ENCODE measurements around the gene IL18RAP.

Gene IL18RAP

GRCh38 chr2:102392942-102393341, 30.0 kb upstream of the IL18RAP start:
- TF ChIP-seq POLR2AphosphoS5 (IDR thresholded peaks at IDR 0.05; ENCODE audit: low read depth): no peak
- no peak for TF ChIP-seq REST (IDR thresholded peaks at IDR 0.05; ENCODE audit: insufficient replicate concordance, low read depth)
- TF ChIP-seq CTCF (IDR thresholded peaks at IDR 0.05; ENCODE audit: insufficient read depth, low read length): no peak
- no peak for TF ChIP-seq SPI1 (IDR thresholded peaks at IDR 0.05; ENCODE audit: borderline replicate concordance, low read depth)
- TF ChIP-seq GABPA (IDR thresholded peaks at IDR 0.05; ENCODE audit: low read depth): no peak

GRCh38 chr2:102396012-102396411, 26.9 kb upstream of the IL18RAP start:
- H3K27me3 ChIP-seq (ENCODE audit: insufficient read depth, poor library complexity, severe bottlenecking): no peaks in the 10 kb centered on the region

More at GRCh38 chr2:102392942-102393341, 30.0 kb upstream of the IL18RAP start:
- no peak overlapping the region for H3K27ac ChIP-seq (replicated peaks)
- H3K4me3 ChIP-seq (replicated peaks; ENCODE audit: insufficient read depth, low read length): no peak overlapping the region
- H3K27me3 ChIP-seq (ENCODE audit: insufficient read depth, poor library complexity, severe bottlenecking): no peaks in the 10 kb centered on the region
- no peak for DNase-seq (ENCODE audit: low read depth in 1 of 2, low spot score in 1 of 2)

GRCh38 chr2:102397209-102397608, 25.8 kb upstream of the IL18RAP start:
- TF ChIP-seq REST (IDR thresholded peaks at IDR 0.05; ENCODE audit: insufficient replicate concordance, low read depth): no peak
- TF ChIP-seq GABPA (IDR thresholded peaks at IDR 0.05; ENCODE audit: low read depth): no peak
- no peak for TF ChIP-seq POLR2AphosphoS5 (IDR thresholded peaks at IDR 0.05; ENCODE audit: low read depth)
- no peak for TF ChIP-seq CTCF (IDR thresholded peaks at IDR 0.05; ENCODE audit: insufficient read depth, low read length)
- no peak for TF ChIP-seq SPI1 (IDR thresholded peaks at IDR 0.05; ENCODE audit: borderline replicate concordance, low read depth)
- Histone ChIP-seq H3K27ac (replicated peaks) (no peak overlapping the region), H3K4me3 (replicated peaks; ENCODE audit: insufficient read depth, low read length) (no peak overlapping the region), H3K27me3 (ENCODE audit: insufficient read depth, poor library complexity, severe bottlenecking) (no peaks in the 10 kb centered on the region)
- no peak for DNase-seq (ENCODE audit: low read depth in 1 of 2, low spot score in 1 of 2)

More at GRCh38 chr2:102396012-102396411, 26.9 kb upstream of the IL18RAP start:
- TF ChIP-seq POLR2AphosphoS5 (IDR thresholded peaks at IDR 0.05; ENCODE audit: low read depth): no peak
- TF ChIP-seq CTCF (IDR thresholded peaks at IDR 0.05; ENCODE audit: insufficient read depth, low read length): no peak
- TF ChIP-seq SPI1 (IDR thresholded peaks at IDR 0.05; ENCODE audit: borderline replicate concordance, low read depth): no peak
- no peak for TF ChIP-seq REST (IDR thresholded peaks at IDR 0.05; ENCODE audit: insufficient replicate concordance, low read depth)
- no peak for TF ChIP-seq GABPA (IDR thresholded peaks at IDR 0.05; ENCODE audit: low read depth)
- no peak overlapping the region for H3K27ac ChIP-seq (replicated peaks)
- H3K4me3 ChIP-seq (replicated peaks; ENCODE audit: insufficient read depth, low read length): no peak overlapping the region
- DNase-seq (ENCODE audit: low read depth in 1 of 2, low spot score in 1 of 2): no peak

Data from HL-60 (cell line).